ENCODE data around the gene HPSE2. TPM values are rescaled to one million over a fixed set of nuclear protein-coding genes. Genes with fewer than 3 reads are reported as not detected.

Gene HPSE2
- total and polyA plus RNA-seq, 2 of the 8 experiments (the other 6 are each of a cell fraction or from before 2014, with no cell fraction given): 0.41 to 0.58 TPM

DNA sequence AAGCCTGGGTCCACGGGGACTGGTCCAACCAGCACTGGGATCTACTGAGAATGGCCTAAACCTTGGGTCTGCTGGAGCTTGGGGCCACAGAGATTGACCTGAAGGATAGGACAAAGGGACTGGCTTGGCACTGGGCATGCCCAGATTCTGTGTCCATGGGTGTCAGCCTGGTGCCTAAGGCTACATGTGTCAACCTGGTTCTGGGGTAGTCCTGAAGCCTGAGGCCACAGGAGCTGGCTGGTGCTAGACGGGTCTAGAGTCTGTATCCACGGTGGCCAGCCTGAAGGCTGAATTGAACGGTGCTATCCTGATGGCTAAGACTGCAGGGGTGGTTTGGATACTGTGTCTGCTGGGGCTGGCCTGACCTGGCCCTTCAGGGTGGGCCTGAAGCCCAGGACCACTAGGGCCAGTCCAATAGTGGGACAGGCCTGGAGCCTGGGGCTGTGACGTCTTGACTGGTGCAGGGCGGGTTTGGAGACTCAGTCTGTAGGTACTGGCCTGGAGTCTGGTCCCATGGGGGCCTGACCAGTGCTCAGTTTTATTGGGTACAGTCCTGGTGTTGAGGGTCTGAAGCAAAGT lies 636.5 kb downstream of the HPSE2 start:
- Histone ChIP-seq H2BK15ac (ENCODE audit: low read length) (no peak overlapping the region), H2BK20ac (ENCODE audit: low read length) (no peak overlapping the region), H2BK120ac (replicated peaks; ENCODE audit: low read depth, low read length) (no peak overlapping the region), H3K9me3 (ENCODE audit: insufficient read depth in 2 of 2, low read depth in 1 of 2, low read length in 1 of 2) (no peaks in the 10 kb centered on the region; a peak in 1 of 4 replicates), H3K56ac (replicated peaks; ENCODE audit: insufficient read length, low read depth, low read length) (no peak overlapping the region), H2BK5ac (ENCODE audit: low read depth, low read length) (no peak overlapping the region), H4K5ac (ENCODE audit: insufficient read length, low read depth, low read length) (no peak overlapping the region), H3K4me1 (replicated peaks in 1 of 4; ENCODE audit: control insufficient read depth in 3 of 4, insufficient read depth in 4 of 4, low read length in 3 of 4) (no peaks in the 10 kb centered on the region), H4K8ac (ENCODE audit: extremely low read depth, insufficient read depth, low read length) (no peak overlapping the region), H3K9ac (replicated peaks in 1 of 4; ENCODE audit: extremely low read depth in 1 of 4, low read depth in 3 of 4, low read length in 3 of 4) (no peak overlapping the region), H4K91ac (replicated peaks; ENCODE audit: insufficient read length, low read length) (no peak overlapping the region), H3K23me2 (ENCODE audit: low read depth, low read length) (no peaks in the 10 kb centered on the region), H3K27me3 (replicated peaks in 1 of 4; ENCODE audit: control insufficient read depth in 3 of 4, extremely low read depth in 1 of 4, insufficient read depth in 3 of 4, low read length in 3 of 4) (no peaks in the 10 kb centered on the region), H3K79me2 (ENCODE audit: control insufficient read depth in 1 of 2, insufficient read depth in 2 of 2, low read length in 2 of 2) (no peaks in the 10 kb centered on the region), H3K27ac (ENCODE audit: low read depth, low read length) (no peak overlapping the region), H3K4me2 (ENCODE audit: insufficient read depth in 1 of 2, low read depth in 2 of 2, low read length in 2 of 2) (no peak overlapping the region), H3K23ac (ENCODE audit: insufficient read length) (no peak overlapping the region), H3K36me3 (ENCODE audit: control insufficient read depth in 2 of 4, insufficient read depth in 4 of 4, low read length in 3 of 4) (no peaks in the 10 kb centered on the region; a peak in 1 of 8 replicates), H2BK12ac (ENCODE audit: low read depth, low read length) (no peak overlapping the region), H2AFZ (ENCODE audit: low read length) (no peak overlapping the region), H3K18ac (ENCODE audit: extremely low read depth, low read length) (no peak overlapping the region), H3K79me1 (ENCODE audit: low read depth, low read length) (no peaks in the 10 kb centered on the region), H2AK5ac (ENCODE audit: low read depth, low read length) (no peak overlapping the region), H4K20me1 (replicated peaks in 1 of 2; ENCODE audit: control insufficient read depth in 1 of 2, insufficient read depth in 2 of 2, low read length in 2 of 2) (no peaks in the 10 kb centered on the region), H3K14ac (ENCODE audit: insufficient read length) (no peak overlapping the region), H3K4ac (replicated peaks; ENCODE audit: insufficient read length, low read depth, low read length) (no peak overlapping the region), H3K4me3 (ENCODE audit: extremely low read depth in 1 of 4, insufficient read depth in 2 of 4, low read depth in 3 of 4, low read length in 4 of 4) (no peak overlapping the region)
- ChIA-PET POLR2A (ENCODE audit: partially characterized antibody) (no interaction called here), CTCF (ENCODE audit: partially characterized antibody) (interaction anchor here (1.4 kb wide), 1 partner anchor 9 kb away, joined by 3 read pairs; no protein-coding TSS in a partner anchor)
- WGBS, 2 experiments (ENCODE audit: extremely low coverage in 1 of 2, insufficient coverage in 1 of 2, insufficient read length in 1 of 2, insufficient replicate concordance in 2 of 2, low coverage in 1 of 2, low lambda C conversion rate in 2 of 2, missing lambda C conversion rate in 1 of 2): 87% methylated on average over 6 of the region's 6 CpGs; no CpG with 5 or more reads in 1 of the 2 experiments
- FAIRE-seq (no peak), DNase-seq (ENCODE audit: low read depth in 1 of 2, low spot score in 2 of 2) (no peak)
- TF ChIP-seq EP300 (IDR thresholded peaks at IDR 0.05; ENCODE audit: borderline replicate concordance in 1 of 2, low read depth in 2 of 2, low read length in 2 of 2) (no peak), RNF2 (IDR thresholded peaks at IDR 0.05; ENCODE audit: borderline replicate concordance, low read depth, low read length, missing control alignments, poor library complexity, severe bottlenecking) (no peak), EGR1 (IDR thresholded peaks at IDR 0.05; ENCODE audit: borderline replicate concordance, low read depth, low read length) (no peak), CREB1 (IDR thresholded peaks at IDR 0.05) (no peak), JUND (IDR thresholded peaks at IDR 0.05; ENCODE audit: low read length) (no peak), NANOG (IDR thresholded peaks at IDR 0.05; ENCODE audit: insufficient read depth, low read depth, low read length, poor library complexity, severe bottlenecking) (no peak), TAF7 (optimal IDR thresholded peaks at IDR 0.05; ENCODE audit: borderline replicate concordance, low read depth, low read length) (no peak), SIN3A (conservative IDR thresholded peaks at IDR 0.05 in 1 of 2, IDR thresholded peaks at IDR 0.05 in 1 of 2; ENCODE audit: low read depth in 1 of 2, low read length in 2 of 2) (no peak), PHF8 (conservative IDR thresholded peaks at IDR 0.05; ENCODE audit: low read depth, low read length) (no peak)

Data from H1 (cell line).